Pancreas (tissue), 10 donors: Measurements from ENCODE around the gene CAT. TPM values are rescaled to one million over a fixed set of nuclear protein-coding genes. Genes with fewer than 3 reads are reported as not detected.

Experiments used
- ATAC-seq, 4 donors: fragments of 200-7000 bp; cut with Tn5 transposase; one replicate each; pipeline versions ENCODE4 v1.8.0 to v1.9.1; 2020; ENCODE audit warnings: mild to moderate bottlenecking in 4 of 4, moderate library complexity in 4 of 4
- DNase-seq, 6 donors: peaks; one replicate each; pipeline ENCODE4 v3.0.0-alpha.2; 2020
- FAIRE-seq: peaks from 2 replicates; lab custom pipeline; 2012; peaks lifted over from hg19 to GRCh38; lab: Jason Lieb, UNC
- H3K27ac ChIP-seq, 4 donors: fragments of 200-600 bp; sonication (generic); 1 replicate in 3 of 4; 2 replicates in 1 of 4; pipeline versions ENCODE4 v1.5.0 to v1.8.0; 2020
- H3K27me3 ChIP-seq, 4 donors: fragments of 200-600 bp; one replicate each; pipeline ENCODE4 v1.8.0; 2021
- H3K36me3 ChIP-seq, 3 donors: fragments of 200-600 bp; sonication (generic) in 1 of 3; one replicate each; pipeline versions ENCODE4 v1.5.0 to v1.8.0; 2020 to 2021
- H3K4me1 ChIP-seq, 3 donors: fragments of 200-600 bp; one replicate each; pipeline ENCODE4 v1.8.0; 2021
- H3K4me3 ChIP-seq, 4 donors: fragments of 200-600 bp; sonication (generic) in 2 of 4; one replicate each; pipeline versions ENCODE4 v1.5.0 to v1.8.0; 2020 to 2021
- H3K9me3 ChIP-seq, 4 donors: fragments of 200-600 bp; one replicate each; pipeline ENCODE4 v1.8.0; 2021
- WGBS, 2 donors: extraction: QIAGEN DNeasy Blood & Tissue Kit; methylation state at CpG; one replicate each; pipeline ENCODE4 v1.1.7; 2013; 5-methylcytosine and 5-hydroxymethylcytosine counted together
- intact Hi-C, 3 donors: fragments of 100-400 bp; cut with DNase I; formaldehyde crosslinking; loops; one replicate each; pipeline versions ENCODE4 v1.11.1 to v1.14.2; 2022
- polyA plus RNA-seq, 2 donors: library from polyadenylated mRNA; stranded (reverse); fragments of 200-250 nt; gene quantifications; one replicate each; pipeline ENCODE4 v1.2.3, GENCODE V29; 2013
- total RNA-seq, 6 donors: library from RNA; stranded (reverse); fragmentation: NEBNext Ultra II Directional in 4 of 6; extraction: Animal tissue kit (Norgen Biotek cat#: 25700) in 4 of 6; gene quantifications; one replicate each; pipeline versions ENCODE4 v1.2.1 to v1.2.4, GENCODE V29; 2021 to 2023
- TF ChIP-seq, protein P1 (sequence below), 4 donors: fragments of 200-600 bp; sonication (generic) in 3 of 4; IDR thresholded peaks; one replicate each; pipeline versions ENCODE4 v1.5.0 to v1.8.0; 2021; ENCODE audit warnings: antibody characterized with exemption in 4 of 4
- donor health status: healthy with polysubstance abuse.
- donor health status: DM: no; HTN: no; CAD: no; lungs with moderate emphysema.
- donor health status: DM: no; HTN: no; CAD: no.
- donor health status: control.
- donor health status: control.
- donor health status: Bipolar disorder and iron deficiency.
- donor health status: DM: yes; HTN: yes; CAD: no.
- donor health status: DM: no; HTN: no; CAD: no.
- donor health status: DM: no; HTN: no; CAD: no.
- donor health status: DM: yes; HTN: yes; CAD: no.

Gene CAT
- total and polyA plus RNA-seq, 8 donors, result 26.6 to 53.5 (median 46.2) TPM

DNA sequence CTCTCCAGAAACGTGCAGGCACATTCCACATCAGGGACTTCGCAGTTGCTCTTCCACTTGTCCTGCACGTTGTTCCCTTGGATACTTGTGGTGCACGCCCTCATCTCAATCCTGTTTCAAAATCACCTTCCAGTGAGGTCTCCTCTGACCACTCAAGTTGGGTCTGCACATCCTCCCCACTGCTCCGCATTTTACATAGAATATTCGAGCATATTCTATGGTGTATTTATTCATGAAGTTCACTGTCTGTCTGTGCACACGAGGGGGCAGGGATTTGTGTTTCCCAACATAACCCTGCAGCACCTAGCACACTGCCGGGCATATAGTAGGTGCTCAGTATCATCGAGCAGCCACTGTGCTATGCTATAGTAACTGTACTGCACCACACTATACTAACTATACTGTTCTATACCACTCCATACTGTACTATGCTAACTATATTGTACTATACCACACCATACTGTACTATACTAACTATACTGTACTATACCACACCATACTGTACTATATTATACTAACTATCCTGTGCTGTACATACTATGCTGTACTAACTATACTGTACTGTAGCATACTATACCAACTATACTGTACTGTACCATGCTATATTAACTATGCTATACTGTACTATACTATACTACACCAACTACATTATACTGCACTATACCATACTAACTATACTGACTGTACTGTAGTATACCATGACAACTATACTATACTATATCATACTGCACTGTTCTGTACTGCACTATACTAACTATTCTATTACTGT, 44.6 kb downstream of the CAT start:
- H3K27ac ChIP-seq, result no peak overlapping the region
- 74 to 88% methylated on average over 9 of the region's 9 CpGs for WGBS, 2 donors
- TF ChIP-seq, protein P1, sequence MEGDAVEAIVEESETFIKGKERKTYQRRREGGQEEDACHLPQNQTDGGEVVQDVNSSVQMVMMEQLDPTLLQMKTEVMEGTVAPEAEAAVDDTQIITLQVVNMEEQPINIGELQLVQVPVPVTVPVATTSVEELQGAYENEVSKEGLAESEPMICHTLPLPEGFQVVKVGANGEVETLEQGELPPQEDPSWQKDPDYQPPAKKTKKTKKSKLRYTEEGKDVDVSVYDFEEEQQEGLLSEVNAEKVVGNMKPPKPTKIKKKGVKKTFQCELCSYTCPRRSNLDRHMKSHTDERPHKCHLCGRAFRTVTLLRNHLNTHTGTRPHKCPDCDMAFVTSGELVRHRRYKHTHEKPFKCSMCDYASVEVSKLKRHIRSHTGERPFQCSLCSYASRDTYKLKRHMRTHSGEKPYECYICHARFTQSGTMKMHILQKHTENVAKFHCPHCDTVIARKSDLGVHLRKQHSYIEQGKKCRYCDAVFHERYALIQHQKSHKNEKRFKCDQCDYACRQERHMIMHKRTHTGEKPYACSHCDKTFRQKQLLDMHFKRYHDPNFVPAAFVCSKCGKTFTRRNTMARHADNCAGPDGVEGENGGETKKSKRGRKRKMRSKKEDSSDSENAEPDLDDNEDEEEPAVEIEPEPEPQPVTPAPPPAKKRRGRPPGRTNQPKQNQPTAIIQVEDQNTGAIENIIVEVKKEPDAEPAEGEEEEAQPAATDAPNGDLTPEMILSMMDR (IDR thresholded peaks at IDR 0.05), result no peak
- no peak for FAIRE-seq
- no peak for ATAC-seq
- H3K36me3 ChIP-seq, result no peaks in the 10 kb centered on the region
- H3K4me1 ChIP-seq, result no peaks in the 10 kb centered on the region
- intact Hi-C loops, result loop anchor here in 1 of 3 donors (10.0 kb wide), 1 partner anchor 108 kb away; no protein-coding TSS in a partner anchor
- no peaks in the 10 kb centered on the region for H3K27me3 ChIP-seq
- H3K4me3 ChIP-seq, result no peak overlapping the region
- DNase-seq, result no peak
- no peaks in the 10 kb centered on the region for H3K9me3 ChIP-seq

GRCh38 chr11:34487430-34487829, 48.7 kb downstream of the CAT start:
- intact Hi-C loops, result loop anchor here in 1 of 3 donors (10.0 kb wide), 1 partner anchor 113 kb away; no protein-coding TSS in a partner anchor
- no peak for ATAC-seq
- TF ChIP-seq, protein P1 (IDR thresholded peaks at IDR 0.05), result no peak
- no peaks in the 10 kb centered on the region for H3K27me3 ChIP-seq
- no peak for DNase-seq
- H3K9me3 ChIP-seq, result no peaks in the 10 kb centered on the region
- no peak overlapping the region for H3K27ac ChIP-seq
- no peaks in the 10 kb centered on the region for H3K4me1 ChIP-seq
- no peak for FAIRE-seq
- WGBS, 2 donors, result 76 to 95% methylated on average over 7 of the region's 7 CpGs
- H3K36me3 ChIP-seq, result no peaks in the 10 kb centered on the region
- no peak overlapping the region for H3K4me3 ChIP-seq

GRCh38 chr11:34488855-34489557, 50.3 kb downstream of the CAT start:
- no peak for ATAC-seq
- Histone ChIP-seq H3K27ac (no peak overlapping the region), H3K4me1 (no peaks in the 10 kb centered on the region), H3K9me3 (no peaks in the 10 kb centered on the region), H3K4me3 (no peak overlapping the region), H3K27me3 (no peaks in the 10 kb centered on the region), H3K36me3 (no peaks in the 10 kb centered on the region)
- no peak for DNase-seq
- intact Hi-C loops, result loop anchor here in 1 of 3 donors (10.0 kb wide), 1 partner anchor 114 kb away; no protein-coding TSS in a partner anchor
- FAIRE-seq, result no peak
- TF ChIP-seq, protein P1 (IDR thresholded peaks at IDR 0.05), result no peak
- 82 to 90% methylated on average over 12 of the region's 12 CpGs for WGBS, 2 donors

DNA sequence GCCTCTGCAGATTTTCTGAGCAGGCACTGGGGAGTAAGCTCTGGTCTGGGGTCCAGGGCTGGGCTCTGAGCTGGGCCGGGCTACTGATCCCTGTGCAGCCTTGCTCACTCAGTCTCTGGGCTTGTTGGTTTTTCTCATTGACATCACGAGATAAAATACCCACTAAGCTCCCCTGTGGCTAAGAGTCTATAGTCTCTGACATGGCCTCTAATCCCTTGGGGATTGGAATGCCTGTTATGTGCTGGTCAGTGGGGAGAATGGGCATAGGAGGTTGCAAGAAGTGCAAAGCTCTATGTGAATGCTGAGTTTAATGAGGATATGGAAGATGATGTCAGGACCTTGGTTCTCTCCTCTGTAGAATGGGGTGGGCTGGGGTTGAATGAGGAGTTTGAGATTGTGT, 51.6 kb downstream of the CAT start:
- no peaks in the 10 kb centered on the region for H3K4me1 ChIP-seq
- no peaks in the 10 kb centered on the region for H3K36me3 ChIP-seq
- no peak overlapping the region for H3K27ac ChIP-seq
- no peak for FAIRE-seq
- no peaks in the 10 kb centered on the region for H3K9me3 ChIP-seq
- ATAC-seq, result no peak
- DNase-seq, result no peak
- intact Hi-C loops, result loop anchor here in 2 of 3 donors (5.0 to 10.0 kb wide), 3 partner anchors 123 to 336 kb away; no protein-coding TSS in a partner anchor
- no peak overlapping the region for H3K4me3 ChIP-seq
- 72 to 74% methylated on average over 2 of the region's 2 CpGs for WGBS, 2 donors
- H3K27me3 ChIP-seq, result no peaks in the 10 kb centered on the region
- TF ChIP-seq, protein P1 (IDR thresholded peaks at IDR 0.05), result no peak
